Ascending aorta (tissue), 2 donors: ENCODE results near the gene HS6ST1. TPM values are rescaled to one million over a fixed set of nuclear protein-coding genes. Genes with fewer than 3 reads are reported as not detected.
"Not testable (repeated sequence)": the region's sequence is repeated elsewhere in the genome, so short reads cannot be mapped to it uniquely, and the experiment has no call there.

Experiments
- DNase-seq, 2 donors: peaks; one replicate each; pipeline ENCODE4 v3.0.0-alpha.2; 2019; ENCODE audit warnings: low spot score in 2 of 2
- H3K27ac ChIP-seq, 2 donors: fragments of 200-600 bp; sonication (generic); one replicate each; pipeline ENCODE4 v1.5.1; 2016 to 2017; ENCODE audit warnings: mild to moderate bottlenecking in 1 of 2
- H3K27me3 ChIP-seq: fragments of 200-600 bp; sonication (generic); one replicate; pipeline ENCODE4 v1.5.1; 2017
- H3K36me3 ChIP-seq, 2 donors: fragments of 200-600 bp; sonication (generic); one replicate each; pipeline ENCODE4 v1.5.1; 2016
- H3K4me1 ChIP-seq, 2 donors: fragments of 200-600 bp; sonication (generic); one replicate each; pipeline ENCODE4 v1.5.1; 2016 to 2017; ENCODE audit warnings: mild to moderate bottlenecking in 1 of 2
- H3K4me3 ChIP-seq, 2 donors: fragments of 200-600 bp; sonication (generic); one replicate each; pipeline ENCODE4 v1.5.1; 2016 to 2017; ENCODE audit warnings: mild to moderate bottlenecking in 1 of 2
- H3K9me3 ChIP-seq, 2 donors: fragments of 200-600 bp; sonication (generic); one replicate each; pipeline ENCODE4 v1.5.1; 2016
- CTCF ChIP-seq, 3 experiments: fragments of 200-600 bp in 2 of 3; fragments of 450-650 bp in 1 of 3; sonication (generic) in 2 of 3; IDR thresholded peaks; one replicate each; pipeline ENCODE4 v1.5.1; 2016 to 2019; ENCODE audit warnings: antibody characterized with exemption in 3 of 3, mild to moderate bottlenecking in 1 of 3, moderate library complexity in 1 of 3
- intact Hi-C: fragments of 100-400 bp; cut with DNase I; formaldehyde crosslinking; loops from one replicate; pipeline ENCODE4 v1.15.1; 2023
- total RNA-seq: library from RNA; depleted of rRNA; stranded (reverse); fragments of >200 nt; gene quantifications from one replicate; pipeline ENCODE4 v1.1.0, GENCODE V29; 2016

HS6ST1 gene
- total RNA-seq, 1 donor from 2014 or later: 42.7 TPM

- H3K4me1 ChIP-seq: peaks cover 0 to 6% of the 10 kb centered on the region in 2 donors
- intact Hi-C loops: no loop called here
- DNase-seq: no peak
- TF ChIP-seq CTCF (IDR thresholded peaks at IDR 0.05): no peak
- H3K27ac ChIP-seq: no peak overlapping the region
- H3K36me3 ChIP-seq: no peaks in the 10 kb centered on the region
- H3K27me3 ChIP-seq: no peaks in the 10 kb centered on the region
- no peak overlapping the region for H3K4me3 ChIP-seq
- H3K9me3 ChIP-seq: no peaks in the 10 kb centered on the region
Measured at GRCh38 chr2:128258218-128258617, 60.5 kb downstream of the HS6ST1 start.

- no peaks in the 10 kb centered on the region for H3K9me3 ChIP-seq
- no peaks in the 10 kb centered on the region for H3K27me3 ChIP-seq
- no peak overlapping the region for H3K27ac ChIP-seq
- intact Hi-C loops: no loop called here
- no peaks in the 10 kb centered on the region for H3K4me1 ChIP-seq
- no peak for DNase-seq
- no peak overlapping the region for H3K4me3 ChIP-seq
- TF ChIP-seq CTCF (IDR thresholded peaks at IDR 0.05): no peak
- H3K36me3 ChIP-seq: no peaks in the 10 kb centered on the region
Measured at GRCh38 chr2:128252501-128252900, 66.2 kb downstream of the HS6ST1 start.

- H3K4me1 ChIP-seq, intact Hi-C loops, H3K36me3 ChIP-seq, H3K27me3 ChIP-seq, H3K9me3 ChIP-seq, H3K27ac ChIP-seq, H3K4me3 ChIP-seq, DNase-seq: not testable (repeated sequence)
Measured at GRCh38 chr2:128252086-128252485, 66.6 kb downstream of the HS6ST1 start.

- no peak overlapping the region for H3K4me3 ChIP-seq
- no peak overlapping the region for H3K27ac ChIP-seq
- no peak for DNase-seq
- no peaks in the 10 kb centered on the region for H3K36me3 ChIP-seq
- H3K9me3 ChIP-seq: no peaks in the 10 kb centered on the region
- no peaks in the 10 kb centered on the region for H3K27me3 ChIP-seq
- intact Hi-C loops: no loop called here
- H3K4me1 ChIP-seq: no peaks in the 10 kb centered on the region
- TF ChIP-seq CTCF (IDR thresholded peaks at IDR 0.05): no peak
Measured at GRCh38 chr2:128250229-128251025, 68.2 kb downstream of the HS6ST1 start.

- TF ChIP-seq CTCF (IDR thresholded peaks at IDR 0.05): no peak
- Histone ChIP-seq H3K36me3 (no peaks in the 10 kb centered on the region), H3K4me1 (no peaks in the 10 kb centered on the region), H3K27ac (no peak overlapping the region), H3K4me3 (no peak overlapping the region), H3K27me3 (no peaks in the 10 kb centered on the region), H3K9me3 (no peaks in the 10 kb centered on the region)
- intact Hi-C loops: loop anchor here (10.0 kb wide), 1 partner anchor 1135 kb away; no protein-coding TSS in a partner anchor
- DNase-seq: no peak
Measured at GRCh38 chr2:128249555-128249954, 69.1 kb downstream of the HS6ST1 start.

GRCh38 chr2:128245813-128246212, 72.9 kb downstream of the HS6ST1 start:
- Histone ChIP-seq H3K27me3 (no peaks in the 10 kb centered on the region), H3K4me1 (no peaks in the 10 kb centered on the region), H3K36me3 (no peaks in the 10 kb centered on the region), H3K9me3 (no peaks in the 10 kb centered on the region), H3K4me3 (no peak overlapping the region), H3K27ac (no peak overlapping the region)
- intact Hi-C loops: loop anchor here (10.0 kb wide), 1 partner anchor 1139 kb away; no protein-coding TSS in a partner anchor
- no peak for TF ChIP-seq CTCF (IDR thresholded peaks at IDR 0.05)
- DNase-seq: no peak
